GM19467 (cell line): ENCODE measurements around the gene PAFAH1B1.

Experiments used
- ATAC-seq: cut with Tn5 transposase; IDR thresholded peaks from one replicate; pipeline ENCODE4 v1.9.1; 2021; ENCODE audit warnings: mild to moderate bottlenecking, moderate library complexity; ENCODE audit not compliant: unreplicated experiment

Gene PAFAH1B1

GRCh38 chr17:2701161-2701995 lies 107.9 kb downstream of the PAFAH1B1 start:
- ATAC-seq, result no peak

GRCh38 chr17:2701996-2702741 lies 108.7 kb downstream of the PAFAH1B1 start:
- ATAC-seq, result no peak

GRCh38 chr17:2703181-2703580 lies 109.7 kb downstream of the PAFAH1B1 start:
- no peak for ATAC-seq

GRCh38 chr17:2703606-2704005 lies 110.2 kb downstream of the PAFAH1B1 start:
- no peak for ATAC-seq

- ATAC-seq, result no peak
Measured at GRCh38 chr17:2704031-2704889, 110.8 kb downstream of the PAFAH1B1 start.

GRCh38 chr17:2704890-2705248 lies 111.4 kb downstream of the PAFAH1B1 start:
- no peak for ATAC-seq

DNA sequence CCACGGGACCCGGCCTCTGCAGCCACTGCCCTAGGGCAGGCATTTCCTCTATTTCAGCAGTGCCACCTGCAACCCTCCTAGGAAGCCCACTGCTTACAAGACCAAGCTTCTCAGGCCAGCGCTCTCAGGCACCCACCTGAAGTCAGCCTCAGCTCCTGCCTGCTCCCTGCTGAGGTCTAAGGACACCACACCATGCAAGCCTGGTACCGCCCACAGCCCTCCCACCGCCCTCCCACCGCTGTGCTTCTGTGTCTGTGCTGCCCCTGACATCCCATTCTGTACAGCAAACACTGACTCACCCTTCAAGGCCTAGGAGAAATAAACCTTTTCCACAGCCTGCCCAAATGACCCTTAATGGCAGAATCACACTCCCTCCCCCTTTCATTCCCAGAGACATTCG lies 111.8 kb downstream of the PAFAH1B1 start:
- no peak for ATAC-seq

DNA sequence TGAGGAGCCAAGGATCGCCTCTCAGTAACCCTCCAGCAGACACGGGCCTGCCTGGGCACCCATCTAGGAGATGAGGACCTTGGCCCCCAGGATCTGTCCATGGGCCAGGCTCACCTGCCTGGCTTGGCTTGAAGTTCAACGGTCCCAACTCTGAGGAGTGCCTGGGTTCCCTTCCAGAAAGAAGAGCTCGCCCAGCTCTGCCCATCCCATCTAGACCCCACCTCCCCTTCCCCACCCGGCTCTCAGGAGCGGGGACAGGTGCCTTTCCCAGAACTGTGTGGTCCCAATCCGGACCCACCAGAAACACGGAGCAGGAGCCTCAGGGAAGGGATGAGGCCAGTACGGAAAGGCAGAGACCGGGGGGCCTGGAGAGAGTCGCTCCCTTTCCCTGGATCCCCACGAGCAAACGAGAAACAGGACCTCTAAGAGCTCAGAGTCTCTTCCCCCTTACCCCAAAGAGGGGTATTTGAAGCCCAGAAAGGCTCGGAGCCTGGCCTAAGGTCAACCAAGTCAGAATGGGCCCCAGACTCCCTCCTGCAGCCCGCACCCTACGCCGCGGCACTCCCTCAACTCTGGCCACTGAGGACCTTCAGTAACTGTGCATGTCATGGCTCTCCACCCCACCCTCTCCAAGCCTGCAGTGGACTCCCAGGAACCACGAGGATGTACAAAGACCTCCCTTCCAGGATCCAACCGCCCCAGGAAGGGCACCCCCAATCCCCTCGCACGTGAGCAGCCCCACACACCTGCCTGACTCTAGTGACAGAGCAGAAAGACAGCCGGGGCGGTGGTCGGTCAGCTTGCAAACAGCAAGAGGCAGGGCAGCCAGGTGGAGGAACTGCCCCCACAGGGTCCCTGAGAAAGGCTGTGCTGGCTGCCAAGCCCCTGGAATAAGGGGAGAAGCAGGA lies 112.7 kb downstream of the PAFAH1B1 start:
- no peak for ATAC-seq

DNA sequence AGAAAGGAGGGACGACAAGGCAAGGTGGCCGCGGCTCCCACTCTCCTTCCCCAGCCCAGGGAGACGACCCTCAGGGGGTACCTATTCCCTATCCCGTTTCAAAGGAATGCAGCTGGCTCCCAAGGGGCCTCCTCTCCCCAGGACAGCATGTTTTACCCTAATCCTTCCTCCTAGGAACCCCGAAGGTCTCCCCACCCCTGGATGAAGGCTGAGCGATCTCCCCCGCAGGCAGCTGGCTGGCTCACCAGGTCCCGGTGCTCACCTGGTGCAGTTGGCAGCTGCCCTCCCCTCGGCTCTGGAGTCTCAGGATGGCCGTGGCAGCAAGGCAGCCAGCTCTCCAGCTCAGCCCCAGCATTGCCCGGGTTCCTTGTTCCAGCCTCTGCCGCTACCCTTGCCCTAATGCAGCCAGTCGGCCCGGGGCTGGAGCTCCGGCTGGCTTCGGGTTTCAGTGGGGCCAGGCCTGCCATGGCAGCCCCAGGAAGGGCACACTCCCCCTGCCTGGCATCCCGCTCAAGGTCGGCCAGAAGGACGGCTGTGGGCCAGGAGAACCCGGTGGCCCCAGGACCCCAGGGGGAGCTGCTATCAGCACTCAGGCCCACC lies 113.6 kb downstream of the PAFAH1B1 start:
- ATAC-seq, result no peak

DNA sequence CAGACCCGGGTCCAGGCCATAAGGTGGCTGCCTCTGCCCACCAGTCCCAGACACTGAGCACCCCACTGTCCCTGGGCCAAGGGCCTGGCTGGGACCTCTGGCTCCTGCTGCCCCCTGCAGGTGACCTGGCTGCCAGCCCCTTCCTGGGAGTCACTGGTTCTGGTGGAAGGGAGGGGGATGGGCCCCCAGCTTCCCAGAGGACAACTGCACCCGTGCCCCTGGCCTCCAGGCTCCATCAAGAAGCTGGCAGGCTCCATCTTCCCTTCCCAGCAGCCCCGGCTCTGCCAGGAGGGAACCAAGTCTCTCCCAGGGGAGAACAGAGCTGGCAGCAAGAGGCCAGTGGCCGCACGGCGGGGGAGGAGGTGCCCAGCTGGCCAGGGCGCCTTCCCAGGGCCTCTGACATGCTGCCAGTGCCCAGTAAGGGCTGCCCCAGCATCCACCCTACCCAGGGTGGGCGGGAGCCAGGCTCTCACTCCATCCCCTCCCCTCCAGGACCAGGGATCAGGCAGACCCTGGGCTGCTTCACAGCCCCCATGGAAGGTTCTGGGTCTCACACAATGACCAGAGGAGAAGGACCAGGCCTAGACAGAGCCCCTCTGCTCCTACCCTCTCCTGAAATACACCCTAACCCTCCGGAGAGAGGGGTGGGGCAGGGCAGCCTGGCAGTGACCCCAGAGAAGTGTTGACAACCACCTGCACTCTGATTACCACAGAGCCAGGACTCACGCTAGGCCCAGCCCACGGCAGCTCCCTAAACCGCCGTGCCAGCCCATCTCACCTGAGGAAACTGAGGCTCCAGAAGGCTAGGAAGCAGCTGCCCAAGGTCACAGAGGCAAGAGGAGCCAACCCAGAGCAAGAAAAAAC lies 114.5 kb downstream of the PAFAH1B1 start:
- no peak for ATAC-seq

DNA sequence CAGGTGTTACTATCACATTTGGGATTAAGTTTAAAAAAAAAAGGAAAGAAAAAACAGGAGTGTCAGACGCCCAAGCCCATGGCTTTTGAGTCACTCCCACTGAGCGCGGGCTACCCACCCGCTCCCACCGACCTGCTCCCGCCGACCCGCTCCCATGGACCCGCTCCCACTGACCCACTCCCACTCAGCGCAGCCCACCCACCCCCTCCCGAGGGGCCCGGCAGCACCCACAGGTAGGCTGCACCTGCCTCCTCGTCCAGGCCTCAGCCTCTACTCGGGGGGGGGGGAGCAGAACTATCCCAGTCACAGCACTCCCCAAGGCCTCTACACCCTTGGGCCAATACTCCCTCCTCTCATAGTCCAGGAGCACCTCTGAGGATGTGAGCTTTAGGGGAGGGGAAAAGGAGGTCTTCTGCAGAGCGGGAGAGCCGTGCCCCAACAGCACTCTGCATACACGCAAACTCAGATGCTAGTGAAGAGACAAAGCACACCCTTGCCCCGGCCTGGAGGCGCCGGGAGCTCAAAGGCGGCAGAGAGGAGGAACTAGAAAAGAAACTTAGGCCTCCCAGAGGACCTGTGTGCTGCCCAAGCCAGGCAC lies 115.2 kb downstream of the PAFAH1B1 start:
- ATAC-seq, result no peak

DNA sequence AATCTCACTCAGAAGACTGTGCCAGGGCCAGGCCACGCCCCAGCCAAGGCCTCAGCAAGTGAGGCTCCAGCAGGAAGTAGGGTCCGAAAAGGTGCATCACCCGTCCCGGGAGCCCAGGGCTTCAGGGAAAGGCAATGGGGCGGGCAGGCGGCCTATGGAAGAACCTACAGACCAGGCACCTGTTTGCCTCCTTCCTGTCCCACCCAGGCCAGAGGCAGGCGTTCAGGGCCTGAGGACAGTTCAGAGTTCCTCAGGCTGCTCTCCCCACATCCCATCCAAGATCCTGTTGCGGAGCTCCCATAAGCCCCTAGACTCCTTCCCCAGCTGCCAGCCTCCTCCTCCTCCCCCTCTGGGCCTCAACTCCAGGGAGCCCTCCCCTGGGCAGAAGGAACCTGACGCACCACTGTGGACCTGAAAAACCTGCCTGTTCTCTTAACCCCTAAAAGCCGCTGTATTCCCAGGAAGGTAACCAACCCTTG lies 115.8 kb downstream of the PAFAH1B1 start:
- no peak for ATAC-seq

DNA sequence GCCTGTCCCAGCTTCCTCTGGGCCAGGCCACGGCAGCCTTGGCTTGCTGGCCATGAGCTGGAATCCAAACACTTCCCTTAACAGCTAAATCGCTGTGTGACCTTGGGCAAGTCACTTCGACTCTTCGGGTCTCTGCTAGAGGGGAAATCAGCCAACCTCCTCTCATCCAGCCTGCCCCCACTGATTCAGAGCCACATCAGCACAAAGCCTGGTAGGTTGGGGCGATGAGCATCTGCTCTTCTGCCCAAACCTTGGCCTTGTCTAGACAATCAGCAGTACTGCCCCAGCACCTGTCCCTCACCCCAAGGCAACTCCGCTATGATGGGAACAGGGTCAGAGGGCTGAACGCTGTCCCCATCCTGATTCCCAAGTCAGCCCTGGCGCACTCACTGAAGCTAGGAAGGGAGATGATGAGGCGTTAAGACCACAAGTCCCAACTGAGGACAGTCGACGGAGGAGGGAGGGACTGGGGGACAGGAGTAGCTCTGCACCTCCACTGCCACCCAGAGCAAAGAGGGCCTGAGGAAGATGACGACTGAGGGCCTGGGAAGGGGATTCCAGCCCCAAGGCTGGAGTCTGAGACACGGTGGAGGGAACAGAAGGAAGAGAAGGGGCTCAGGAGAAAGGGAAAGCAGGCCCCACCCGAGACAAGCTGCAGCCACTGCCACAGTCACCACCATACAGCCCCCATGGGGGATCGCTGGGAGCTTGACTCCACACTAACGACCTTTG lies 116.8 kb downstream of the PAFAH1B1 start:
- no peak for ATAC-seq

- ATAC-seq, result peak; percentile 11
Measured at GRCh38 chr17:2710803-2711607, 117.6 kb downstream of the PAFAH1B1 start.

DNA sequence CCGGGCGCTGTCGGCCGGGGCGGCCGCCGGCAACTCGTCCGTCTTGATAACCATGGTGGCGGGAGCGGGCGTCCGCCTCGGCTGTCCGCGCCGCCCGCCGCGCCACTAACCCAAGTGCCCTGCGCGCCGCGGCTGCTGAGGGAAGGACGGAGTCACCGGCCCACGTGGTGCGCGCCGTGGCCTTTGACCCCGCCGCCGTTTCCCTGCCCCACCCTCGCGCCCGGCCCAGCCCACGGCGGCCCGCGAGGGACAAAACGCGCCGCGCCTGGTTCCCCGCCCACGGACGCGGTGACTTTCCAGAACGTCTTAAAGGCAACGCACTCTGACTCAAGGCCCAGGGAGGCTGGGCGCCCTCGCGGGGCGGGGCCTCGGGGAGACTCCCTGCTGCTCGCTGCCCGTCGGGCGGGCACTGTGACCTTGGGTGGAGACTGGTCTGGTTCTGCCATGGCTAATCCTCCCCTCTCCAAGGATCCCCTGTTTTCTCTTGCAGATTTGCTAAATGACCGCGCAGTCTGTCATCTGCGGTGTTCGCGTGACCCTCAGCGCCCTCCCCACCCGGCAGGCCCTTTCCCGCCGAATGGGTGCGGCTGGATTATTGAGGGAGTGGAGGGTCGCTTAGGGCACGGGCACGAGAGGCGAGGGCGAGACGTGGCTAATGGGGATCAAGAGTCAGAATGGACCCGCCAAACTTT lies 118.3 kb downstream of the PAFAH1B1 start, which contains the start of gene CLUH:
TSS of gene CLUH (minus strand) at position 157 of the 692 bp plus-strand sequence. CDS start at position 54, 103 bp downstream.
- ATAC-seq, result peak; percentile 66
